GM12875 (cell line): ENCODE data around the gene KCTD3.

Experiments
- H3K4me3 ChIP-seq: one replicate; pipeline ENCODE4 v1.5.1; 2011; ENCODE audit warnings: low read depth, low read length, control low read depth
- TF ChIP-seq, protein P1 (sequence below): IDR thresholded peaks from 2 replicates; pipeline ENCODE4 v1.5.1; 2011; ENCODE audit warnings: low read depth, mild to moderate bottlenecking, control low read depth, inconsistent platforms, low read length, moderate library complexity, borderline replicate concordance; ENCODE audit not compliant: insufficient read depth

The KCTD3 gene

DNA sequence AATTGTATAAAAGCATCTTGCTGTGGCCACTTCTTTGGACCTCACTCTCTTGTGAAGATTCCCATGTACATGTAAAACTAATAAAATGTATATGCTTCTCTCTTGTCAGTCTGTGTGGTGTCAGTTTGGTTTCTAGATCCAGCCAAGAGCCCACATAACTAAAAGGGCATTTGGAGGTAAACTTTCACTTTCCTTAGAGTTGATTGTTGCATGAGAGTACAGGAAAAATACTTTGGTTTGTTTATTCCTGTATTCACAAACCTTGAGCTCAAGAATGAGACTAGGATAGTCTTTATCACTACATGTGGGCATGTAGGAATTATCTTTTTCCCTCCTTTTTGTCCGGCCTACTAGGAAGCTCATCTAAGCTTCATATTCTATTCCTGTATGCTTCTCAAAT lies 50.9 kb downstream of the KCTD3 start:
- TF ChIP-seq, protein P1, sequence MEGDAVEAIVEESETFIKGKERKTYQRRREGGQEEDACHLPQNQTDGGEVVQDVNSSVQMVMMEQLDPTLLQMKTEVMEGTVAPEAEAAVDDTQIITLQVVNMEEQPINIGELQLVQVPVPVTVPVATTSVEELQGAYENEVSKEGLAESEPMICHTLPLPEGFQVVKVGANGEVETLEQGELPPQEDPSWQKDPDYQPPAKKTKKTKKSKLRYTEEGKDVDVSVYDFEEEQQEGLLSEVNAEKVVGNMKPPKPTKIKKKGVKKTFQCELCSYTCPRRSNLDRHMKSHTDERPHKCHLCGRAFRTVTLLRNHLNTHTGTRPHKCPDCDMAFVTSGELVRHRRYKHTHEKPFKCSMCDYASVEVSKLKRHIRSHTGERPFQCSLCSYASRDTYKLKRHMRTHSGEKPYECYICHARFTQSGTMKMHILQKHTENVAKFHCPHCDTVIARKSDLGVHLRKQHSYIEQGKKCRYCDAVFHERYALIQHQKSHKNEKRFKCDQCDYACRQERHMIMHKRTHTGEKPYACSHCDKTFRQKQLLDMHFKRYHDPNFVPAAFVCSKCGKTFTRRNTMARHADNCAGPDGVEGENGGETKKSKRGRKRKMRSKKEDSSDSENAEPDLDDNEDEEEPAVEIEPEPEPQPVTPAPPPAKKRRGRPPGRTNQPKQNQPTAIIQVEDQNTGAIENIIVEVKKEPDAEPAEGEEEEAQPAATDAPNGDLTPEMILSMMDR: no peak
- no peak overlapping the region for H3K4me3 ChIP-seq

GRCh38 chr1:215623162-215623561 lies 56.1 kb downstream of the KCTD3 start:
- TF ChIP-seq, protein P1: no peak
- H3K4me3 ChIP-seq: no peak overlapping the region

- TF ChIP-seq, protein P1: no peak
- H3K4me3 ChIP-seq: no peak overlapping the region
Observed at GRCh38 chr1:215625949-215626348, 58.8 kb downstream of the KCTD3 start.

- TF ChIP-seq, protein P1: no peak
- H3K4me3 ChIP-seq: no peak overlapping the region
Observed at GRCh38 chr1:215631040-215631439, 63.9 kb downstream of the KCTD3 start.

- TF ChIP-seq, protein P1: no peak
- H3K4me3 ChIP-seq: no peak overlapping the region
Observed at GRCh38 chr1:215631489-215631888, 64.4 kb downstream of the KCTD3 start.

DNA sequence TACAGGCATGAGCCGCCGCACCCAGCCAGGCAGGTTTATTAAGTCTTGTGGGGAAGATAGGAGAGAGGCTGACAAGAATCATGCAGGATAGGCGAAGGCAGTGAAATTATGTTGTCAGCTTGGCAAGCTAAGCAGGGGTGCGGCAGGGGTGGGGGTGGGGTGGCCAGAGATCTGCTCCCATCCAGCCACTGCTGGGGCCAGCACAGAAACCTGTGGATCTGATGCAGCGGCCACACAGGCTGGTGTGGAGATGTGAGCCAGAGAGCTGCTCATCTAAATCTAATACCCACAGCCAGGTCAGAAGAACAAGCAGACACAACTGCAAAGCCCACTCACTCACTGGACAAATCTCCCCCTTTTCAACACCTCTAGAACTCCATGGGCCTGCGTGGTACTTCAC lies 68.7 kb downstream of the KCTD3 start:
- TF ChIP-seq, protein P1: no peak
- no peak overlapping the region for H3K4me3 ChIP-seq

DNA sequence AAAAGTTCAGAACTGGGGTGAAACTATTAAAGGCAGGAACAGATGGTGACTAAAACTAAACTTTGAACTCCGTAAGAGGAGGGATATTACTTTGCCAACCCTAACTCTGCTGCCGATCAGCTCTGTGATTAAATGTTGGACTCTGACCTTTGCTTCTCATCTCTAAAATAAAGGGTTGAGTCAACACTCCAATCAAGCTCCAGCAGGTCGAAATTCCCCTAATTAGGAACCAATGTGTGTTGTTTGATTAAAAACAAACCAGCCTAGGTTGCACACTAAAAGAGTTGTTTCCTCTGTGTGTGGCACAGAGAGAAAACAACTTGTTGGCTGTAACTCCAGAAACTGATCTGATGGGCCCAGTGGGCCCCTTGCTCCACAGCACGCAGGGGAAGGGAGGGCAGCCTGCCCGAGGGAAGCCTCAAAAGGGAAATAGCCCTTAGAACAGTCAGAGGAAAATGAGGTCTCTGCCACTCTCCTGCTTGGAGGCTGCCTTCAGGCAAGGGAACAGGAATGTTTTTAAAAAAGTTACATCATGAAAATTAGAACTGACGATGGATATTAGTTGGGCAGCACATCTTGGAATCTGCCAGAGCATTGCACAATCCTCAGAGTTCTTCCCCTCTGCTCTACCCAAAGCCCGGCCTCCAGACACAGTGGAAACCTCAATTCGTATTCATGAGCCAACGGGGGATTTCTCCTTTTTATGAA lies 69.3 kb downstream of the KCTD3 start:
- TF ChIP-seq, protein P1: no peak
- H3K4me3 ChIP-seq: no peak overlapping the region
